ENCODE data around the gene TBC1D10A.

DNA sequence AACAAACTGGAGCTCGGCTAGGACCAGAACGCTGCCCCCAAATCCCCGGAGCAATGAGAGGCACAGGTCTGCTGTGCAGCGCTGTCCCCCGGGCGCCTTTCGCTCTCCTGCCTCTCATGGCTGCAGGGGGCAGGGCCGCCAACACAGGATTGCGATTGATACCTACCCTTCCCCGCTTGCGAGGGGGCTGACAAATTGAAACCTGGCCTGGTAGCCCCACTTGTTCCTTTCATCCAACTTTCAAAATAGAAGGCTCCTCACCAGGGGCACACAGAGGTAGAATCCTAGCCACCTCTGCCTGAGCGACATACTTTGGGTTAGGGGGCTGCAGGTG is 36.8 kb downstream of the TBC1D10A start:
- TF ChIP-seq, protein P1, sequence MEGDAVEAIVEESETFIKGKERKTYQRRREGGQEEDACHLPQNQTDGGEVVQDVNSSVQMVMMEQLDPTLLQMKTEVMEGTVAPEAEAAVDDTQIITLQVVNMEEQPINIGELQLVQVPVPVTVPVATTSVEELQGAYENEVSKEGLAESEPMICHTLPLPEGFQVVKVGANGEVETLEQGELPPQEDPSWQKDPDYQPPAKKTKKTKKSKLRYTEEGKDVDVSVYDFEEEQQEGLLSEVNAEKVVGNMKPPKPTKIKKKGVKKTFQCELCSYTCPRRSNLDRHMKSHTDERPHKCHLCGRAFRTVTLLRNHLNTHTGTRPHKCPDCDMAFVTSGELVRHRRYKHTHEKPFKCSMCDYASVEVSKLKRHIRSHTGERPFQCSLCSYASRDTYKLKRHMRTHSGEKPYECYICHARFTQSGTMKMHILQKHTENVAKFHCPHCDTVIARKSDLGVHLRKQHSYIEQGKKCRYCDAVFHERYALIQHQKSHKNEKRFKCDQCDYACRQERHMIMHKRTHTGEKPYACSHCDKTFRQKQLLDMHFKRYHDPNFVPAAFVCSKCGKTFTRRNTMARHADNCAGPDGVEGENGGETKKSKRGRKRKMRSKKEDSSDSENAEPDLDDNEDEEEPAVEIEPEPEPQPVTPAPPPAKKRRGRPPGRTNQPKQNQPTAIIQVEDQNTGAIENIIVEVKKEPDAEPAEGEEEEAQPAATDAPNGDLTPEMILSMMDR (IDR thresholded peaks at IDR 0.05): peak in 1 of 6 experiments; percentile 18
- no peak for TF ChIP-seq POLR2A (IDR thresholded peaks at IDR 0.05)

All from Peyer's patch (tissue), 4 donors.